ENCODE data around the gene KIAA1328. TPM values are rescaled to one million over a fixed set of nuclear protein-coding genes. Genes with fewer than 3 reads are reported as not detected.
"Not testable (repeated sequence)": the region's sequence is repeated elsewhere in the genome, so short reads cannot be mapped to it uniquely, and the experiment has no call there.

KIAA1328 gene
- total RNA-seq, 2 experiments from 2014 or later, result 7.3 to 7.8 TPM

DNA sequence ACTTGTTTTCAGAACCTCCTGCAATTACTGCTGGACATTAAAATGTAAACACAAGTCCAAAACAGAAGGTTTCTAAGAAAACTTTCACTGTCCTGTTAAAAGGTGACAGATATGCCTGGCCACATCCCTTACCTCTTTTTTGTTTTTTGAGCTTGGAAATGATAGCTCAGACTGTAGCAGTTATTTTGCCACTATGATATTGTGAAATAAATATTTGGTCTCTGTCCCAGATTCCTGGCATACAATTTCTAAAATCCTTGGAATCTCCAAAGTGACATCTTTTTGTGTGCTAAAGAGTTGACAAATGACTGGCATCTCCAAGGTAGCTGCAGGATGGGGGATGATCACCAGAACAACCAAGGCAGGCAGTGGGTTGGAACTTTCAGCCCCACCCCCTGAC is 17.0 kb upstream of the KIAA1328 start:
- Mint-ChIP-seq H3K27ac (no peak overlapping the region), H3K4me1 (ENCODE audit: low read depth) (peaks cover 15% of the 10 kb centered on the region), H3K9me3 (no peaks in the 10 kb centered on the region), H3K36me3 (peaks cover 15% of the 10 kb centered on the region), H3K27me3 (no peaks in the 10 kb centered on the region), H3K4me3 (no peak overlapping the region)
- intact Hi-C loops (cut with micrococcal nuclease), result no loop called here
- no peak for DNase-seq
- ChIA-PET POLR2A (interaction anchor here (0.6 kb wide), 1 partner anchor 685 kb away, joined by 3 read pairs; no protein-coding TSS in a partner anchor), CTCF (interaction anchor here (1.3 to 2.5 kb wide), 5 partner anchors 9 to 124 kb away, joined by 3 to 23 read pairs (median 5); no protein-coding TSS in a partner anchor)

DNA sequence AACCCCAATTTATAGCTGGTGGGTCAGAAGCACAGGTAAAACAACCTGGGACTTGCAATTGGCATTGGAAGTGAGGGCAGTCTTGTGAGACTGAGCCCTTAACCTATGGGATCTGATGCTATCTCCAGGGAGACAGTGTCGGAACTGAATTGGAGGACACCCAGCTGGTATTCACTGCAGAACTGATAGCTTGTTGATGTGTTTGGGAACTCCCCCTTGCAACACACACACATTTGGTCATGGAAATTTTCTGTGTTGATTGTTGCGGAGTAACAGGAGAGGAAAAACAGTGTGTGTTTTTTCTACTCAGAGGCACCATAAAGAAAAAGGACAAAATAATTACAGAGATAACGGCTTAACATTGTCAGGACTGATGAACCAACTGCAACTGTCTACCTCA is 16.2 kb upstream of the KIAA1328 start:
- DNase-seq, result no peak
- ChIA-PET CTCF (no interaction called here), POLR2A (no interaction called here)
- intact Hi-C loops (cut with micrococcal nuclease), result no loop called here
- Mint-ChIP-seq H3K9me3 (no peaks in the 10 kb centered on the region), H3K27me3 (no peaks in the 10 kb centered on the region), H3K36me3 (peaks cover 12% of the 10 kb centered on the region), H3K27ac (no peak overlapping the region), H3K4me1 (ENCODE audit: low read depth) (peaks cover 15% of the 10 kb centered on the region), H3K4me3 (no peak overlapping the region)

DNA sequence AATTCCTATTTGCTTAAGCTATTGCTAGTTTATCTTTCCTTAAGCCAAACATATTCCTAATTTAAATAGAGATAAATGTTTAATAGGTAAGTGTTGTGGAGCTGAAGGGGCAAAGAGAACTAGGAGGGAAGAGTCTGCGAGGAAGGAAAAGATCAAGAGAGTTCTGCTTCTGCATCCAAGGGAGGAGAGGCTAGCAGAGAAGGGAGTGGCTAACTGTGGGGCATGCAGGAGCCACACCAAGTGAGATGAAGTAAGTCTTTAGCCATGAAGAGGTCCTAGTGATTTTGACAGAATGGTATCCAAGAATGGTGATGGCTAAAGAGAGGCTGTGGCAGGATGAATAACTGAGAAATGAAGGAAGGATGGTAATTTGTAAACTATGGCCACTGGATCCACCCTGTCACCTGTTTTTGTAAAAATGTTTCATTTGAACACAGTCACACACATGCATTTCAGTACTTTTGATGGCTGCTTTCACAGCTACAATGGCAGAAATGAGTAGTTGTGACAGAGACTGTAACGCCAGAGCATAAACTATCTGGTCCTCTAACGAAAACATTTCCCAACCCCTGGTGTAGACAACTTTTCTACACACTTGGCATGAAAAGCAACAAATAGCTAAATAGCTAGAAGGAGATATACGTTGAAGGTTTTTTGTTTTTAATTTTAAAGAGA is 15.7 kb upstream of the KIAA1328 start:
- peaks cover 15% of the 10 kb centered on the region for H3K4me1 Mint-ChIP-seq (ENCODE audit: low read depth)
- peaks cover 16% of the 10 kb centered on the region for H3K36me3 Mint-ChIP-seq
- intact Hi-C loops (cut with micrococcal nuclease), result no loop called here
- ChIA-PET POLR2A (no interaction called here), CTCF (interaction anchor here (1.7 kb wide), 1 partner anchor 126 kb away, joined by 5 read pairs; no protein-coding TSS in a partner anchor)
- no peak for DNase-seq
- H3K9me3 Mint-ChIP-seq, result no peaks in the 10 kb centered on the region
- no peaks in the 10 kb centered on the region for H3K27me3 Mint-ChIP-seq
- peak overlapping the region; percentile 66 for H3K27ac Mint-ChIP-seq
- H3K4me3 Mint-ChIP-seq, result no peak overlapping the region

DNA sequence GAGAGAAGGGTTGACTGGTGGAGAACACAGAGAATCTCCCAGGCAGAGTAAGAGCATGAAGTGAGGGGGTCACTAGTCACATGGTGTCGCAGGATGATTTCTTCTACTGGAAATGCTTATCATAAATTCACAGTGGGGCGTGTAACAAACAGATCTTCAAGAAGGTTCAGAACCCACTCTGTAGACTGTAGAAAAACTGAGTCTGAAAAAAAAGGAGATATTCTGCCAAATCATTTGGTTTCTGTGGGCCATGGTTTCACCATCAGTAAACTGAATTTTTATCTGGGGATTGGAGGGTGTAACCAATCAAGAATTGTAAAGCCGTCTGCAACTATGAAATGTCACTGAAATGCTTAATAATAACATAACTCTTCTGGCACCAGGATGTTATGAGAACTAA is 15.1 kb upstream of the KIAA1328 start:
- H3K27ac Mint-ChIP-seq, result peak overlapping the region; percentile 66
- no peaks in the 10 kb centered on the region for H3K9me3 Mint-ChIP-seq
- ChIA-PET POLR2A (no interaction called here), CTCF (interaction anchor here (1.7 kb wide), 1 partner anchor 126 kb away, joined by 5 read pairs; no protein-coding TSS in a partner anchor)
- no peaks in the 10 kb centered on the region for H3K27me3 Mint-ChIP-seq
- peaks cover 15% of the 10 kb centered on the region for H3K4me1 Mint-ChIP-seq (ENCODE audit: low read depth)
- no peak overlapping the region for H3K4me3 Mint-ChIP-seq
- intact Hi-C loops (cut with micrococcal nuclease), result no loop called here
- peaks cover 18% of the 10 kb centered on the region for H3K36me3 Mint-ChIP-seq
- no peak for DNase-seq

DNA sequence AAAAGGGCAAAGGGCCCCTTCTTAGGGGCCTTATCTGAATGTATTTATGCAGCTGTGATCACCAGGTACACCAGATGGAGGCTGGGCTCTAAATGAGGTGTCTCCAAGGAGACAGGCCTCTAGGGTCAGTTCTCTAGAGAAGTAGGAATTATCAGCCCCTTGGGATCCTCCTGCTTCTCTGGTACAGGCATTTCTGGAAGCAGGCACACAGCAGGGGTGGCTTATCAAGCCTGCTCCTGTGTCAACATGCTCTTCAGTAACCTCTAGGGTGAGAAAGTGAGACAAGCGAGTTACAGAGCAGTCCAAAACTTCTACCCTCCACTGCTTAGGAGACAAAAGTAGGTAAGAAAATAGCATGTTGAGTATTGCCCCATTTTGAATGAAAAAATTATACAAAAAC is 13.9 kb upstream of the KIAA1328 start:
- Mint-ChIP-seq H3K36me3 (peaks cover 21% of the 10 kb centered on the region), H3K27me3 (no peaks in the 10 kb centered on the region), H3K4me3 (no peak overlapping the region), H3K27ac (no peak overlapping the region), H3K4me1 (ENCODE audit: low read depth) (peaks cover 15% of the 10 kb centered on the region), H3K9me3 (no peaks in the 10 kb centered on the region)
- ChIA-PET POLR2A (no interaction called here), CTCF (interaction anchor here (1.7 kb wide), 1 partner anchor 127 kb away, joined by 5 read pairs; no protein-coding TSS in a partner anchor)
- intact Hi-C loops (cut with micrococcal nuclease), result no loop called here
- no peak for DNase-seq

DNA sequence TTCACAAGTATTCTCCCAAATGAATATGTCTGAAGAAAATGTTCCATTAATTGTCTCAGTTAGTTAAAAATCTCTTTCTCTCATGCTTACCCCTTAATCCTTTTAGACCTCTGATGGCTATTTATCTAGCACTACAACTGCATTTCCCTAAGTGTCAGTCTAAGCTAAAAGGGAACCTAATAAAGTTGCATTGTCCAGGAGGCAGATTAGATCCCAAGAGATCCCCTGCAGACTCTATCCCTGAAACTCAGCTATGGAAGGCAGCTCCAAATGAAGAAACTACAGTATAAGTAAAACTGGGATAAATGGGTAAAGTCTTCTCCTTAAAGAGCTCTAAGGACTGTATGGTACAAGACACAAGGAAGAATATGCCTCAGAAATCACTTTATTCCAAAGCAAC is 12.8 kb upstream of the KIAA1328 start:
- POLR2A ChIA-PET, result interaction anchor here (0.6 kb wide), 1 partner anchor 189 kb away, joined by 3 read pairs; no protein-coding TSS in a partner anchor
- H3K27me3 Mint-ChIP-seq; H3K9me3 Mint-ChIP-seq; CTCF ChIA-PET; H3K27ac Mint-ChIP-seq; DNase-seq; intact Hi-C loops (cut with micrococcal nuclease); H3K4me3 Mint-ChIP-seq: not testable (repeated sequence)
- Mint-ChIP-seq H3K4me1 (ENCODE audit: low read depth) (peaks cover 15% of the 10 kb centered on the region), H3K36me3 (peaks cover 21% of the 10 kb centered on the region)

DNA sequence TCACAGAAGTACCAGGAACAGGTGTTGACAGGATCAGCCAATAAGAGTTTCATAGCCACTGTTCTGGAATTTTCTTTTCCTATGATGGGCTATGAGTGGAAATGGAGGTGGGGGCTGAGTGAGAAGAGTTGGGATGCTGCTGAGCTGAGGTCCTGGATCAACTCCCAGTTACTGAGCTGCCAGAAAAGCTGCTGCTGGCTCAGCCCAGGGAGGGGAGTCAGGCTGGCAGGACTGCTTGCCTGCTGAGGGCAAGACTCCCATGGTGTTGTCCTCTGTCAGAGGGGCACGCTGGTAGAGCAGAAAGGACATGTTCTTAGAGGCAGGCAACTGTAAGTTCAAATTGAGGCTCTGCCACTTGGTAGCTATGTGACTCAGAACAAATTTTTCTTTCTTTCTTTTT is 11.9 kb upstream of the KIAA1328 start:
- intact Hi-C loops (cut with micrococcal nuclease), result no loop called here
- H3K36me3 Mint-ChIP-seq, result peaks cover 21% of the 10 kb centered on the region
- ChIA-PET CTCF (interaction anchor here (0.7 kb wide), 1 partner anchor 1726 kb away, joined by 3 read pairs; no protein-coding TSS in a partner anchor), POLR2A (no interaction called here)
- DNase-seq, result no peak
- no peaks in the 10 kb centered on the region for H3K27me3 Mint-ChIP-seq
- no peak overlapping the region for H3K27ac Mint-ChIP-seq
- no peak overlapping the region for H3K4me3 Mint-ChIP-seq
- H3K4me1 Mint-ChIP-seq (ENCODE audit: low read depth), result peaks cover 15% of the 10 kb centered on the region
- no peaks in the 10 kb centered on the region for H3K9me3 Mint-ChIP-seq

DNA sequence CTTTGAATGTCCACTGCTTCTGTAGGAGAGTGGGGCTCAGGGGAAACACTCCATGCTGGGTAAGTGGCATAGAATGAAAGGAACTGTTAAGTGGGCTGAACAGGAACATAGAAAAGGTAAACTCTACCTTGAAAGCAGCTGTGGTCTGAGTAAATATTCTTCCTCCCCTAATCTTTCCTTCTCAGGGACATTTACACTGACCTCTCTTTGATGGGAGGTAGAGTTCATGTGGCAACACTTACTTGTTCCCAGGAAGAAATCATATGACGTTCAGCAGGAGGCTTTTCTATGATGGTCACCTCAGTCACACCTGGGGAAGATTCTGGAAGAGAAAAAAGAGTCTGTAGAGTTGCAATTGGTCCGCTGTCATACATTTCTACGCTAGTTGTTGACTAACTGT is 10.3 kb upstream of the KIAA1328 start:
- CTCF ChIA-PET, result interaction anchor here (1.3 kb wide), 1 partner anchor 11 kb away, joined by 3 read pairs; no protein-coding TSS in a partner anchor
- H3K36me3 Mint-ChIP-seq, result peaks cover 22% of the 10 kb centered on the region

DNA sequence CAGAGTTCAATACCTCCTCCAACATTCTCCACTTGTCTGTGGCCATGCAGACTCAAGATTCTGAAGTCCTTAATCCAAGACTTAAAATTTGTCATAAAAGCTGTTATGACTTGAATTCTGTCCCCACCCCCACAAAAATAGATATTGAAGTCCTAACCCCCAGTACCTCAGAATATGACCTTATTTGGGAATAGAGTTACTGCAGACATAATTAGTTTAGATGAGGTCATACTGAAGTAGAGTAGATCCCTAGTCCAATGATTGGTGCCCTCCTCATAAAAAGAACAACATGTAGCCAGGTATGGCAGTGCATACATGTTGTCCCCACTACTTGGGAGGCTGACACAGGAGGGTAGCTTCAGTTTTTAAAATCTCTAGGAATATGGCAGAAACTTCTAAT is 9.3 kb upstream of the KIAA1328 start:
- CTCF ChIA-PET, result no interaction called here
- POLR2A ChIA-PET, result no interaction called here
- no peaks in the 10 kb centered on the region for H3K27me3 Mint-ChIP-seq
- no peaks in the 10 kb centered on the region for H3K9me3 Mint-ChIP-seq
- intact Hi-C loops (cut with micrococcal nuclease), result loop anchor here (10.0 kb wide), 1 partner anchor 1325 kb away; the partner anchor contains the start of gene INO80C
- H3K4me1 Mint-ChIP-seq (ENCODE audit: low read depth), result no peaks in the 10 kb centered on the region
- H3K4me3 Mint-ChIP-seq, result no peak overlapping the region
- no peak overlapping the region for H3K27ac Mint-ChIP-seq
- peaks cover 18% of the 10 kb centered on the region for H3K36me3 Mint-ChIP-seq
- no peak for DNase-seq

More for the DNA sequence above, 10.3 kb upstream of the KIAA1328 start:
- POLR2A ChIA-PET, result no interaction called here
- DNase-seq, result no peak
- H3K27ac Mint-ChIP-seq, result no peak overlapping the region
- H3K27me3 Mint-ChIP-seq, result no peaks in the 10 kb centered on the region
- H3K4me3 Mint-ChIP-seq, result no peak overlapping the region
- intact Hi-C loops (cut with micrococcal nuclease), result no loop called here
- H3K9me3 Mint-ChIP-seq, result no peaks in the 10 kb centered on the region
- peaks cover 8% of the 10 kb centered on the region for H3K4me1 Mint-ChIP-seq (ENCODE audit: low read depth)

DNA sequence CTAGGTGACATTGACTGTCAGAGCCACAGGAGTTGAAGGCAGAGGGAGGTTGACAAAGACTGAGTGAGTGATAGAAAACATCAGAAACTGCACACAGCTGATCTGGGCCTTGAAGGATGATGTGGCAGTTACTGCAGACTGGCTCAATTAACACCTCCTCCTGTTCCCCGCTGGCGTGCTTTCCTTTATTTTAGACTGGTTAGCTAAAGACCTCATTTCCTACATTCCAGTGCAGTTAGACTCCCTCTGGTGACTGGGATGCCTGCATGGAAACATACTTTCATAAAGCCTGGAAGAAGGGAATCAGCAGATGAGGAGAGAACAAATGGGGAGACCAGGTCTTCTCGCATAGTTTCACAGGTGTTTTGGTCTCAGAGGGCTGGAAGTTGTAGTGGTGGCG is 7.2 kb upstream of the KIAA1328 start:
- Mint-ChIP-seq H3K9me3 (no peaks in the 10 kb centered on the region), H3K4me3 (no peak overlapping the region), H3K27me3 (no peaks in the 10 kb centered on the region), H3K36me3 (peaks cover 17% of the 10 kb centered on the region), H3K27ac (no peak overlapping the region), H3K4me1 (ENCODE audit: low read depth) (peaks cover 4% of the 10 kb centered on the region)
- intact Hi-C loops (cut with micrococcal nuclease), result loop anchor here (10.0 kb wide), 1 partner anchor 1327 kb away; the partner anchor contains the start of gene INO80C
- CTCF ChIA-PET, result interaction anchor here (1.4 kb wide), 1 partner anchor 10 kb away, joined by 5 read pairs; no protein-coding TSS in a partner anchor
- POLR2A ChIA-PET, result no interaction called here
- no peak for DNase-seq

DNA sequence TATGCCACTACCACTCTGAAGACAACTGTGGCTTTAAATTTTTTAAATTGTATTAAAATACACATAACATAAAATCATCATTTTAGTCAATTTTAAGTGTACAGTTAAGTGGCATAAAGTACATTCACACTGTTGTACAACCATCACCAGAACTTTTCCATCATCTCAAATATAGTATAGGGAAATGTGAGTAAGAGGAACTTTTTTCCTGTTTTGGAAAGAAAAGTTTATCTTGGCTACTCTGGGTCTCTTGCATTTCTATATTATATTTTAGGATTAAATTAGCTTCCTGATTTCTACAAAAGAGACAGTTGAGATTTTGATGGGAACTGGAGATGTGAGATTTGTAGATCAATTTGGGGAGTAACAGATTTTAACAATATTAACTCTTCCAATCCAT is 3.4 kb upstream of the KIAA1328 start:
- Mint-ChIP-seq H3K9me3 (no peaks in the 10 kb centered on the region), H3K27me3 (no peaks in the 10 kb centered on the region), H3K36me3 (peaks cover 8% of the 10 kb centered on the region), H3K27ac (no peak overlapping the region), H3K4me3 (no peak overlapping the region), H3K4me1 (ENCODE audit: low read depth) (peaks cover 22% of the 10 kb centered on the region)
- no peak for DNase-seq
- CTCF ChIA-PET, result interaction anchor here (1.3 kb wide), 1 partner anchor 15 kb away, joined by 4 read pairs; no protein-coding TSS in a partner anchor
- intact Hi-C loops (cut with micrococcal nuclease), result loop anchor here (10.0 kb wide), 1 partner anchor 1331 kb away; the partner anchor contains the start of gene INO80C
- POLR2A ChIA-PET, result no interaction called here

DNA sequence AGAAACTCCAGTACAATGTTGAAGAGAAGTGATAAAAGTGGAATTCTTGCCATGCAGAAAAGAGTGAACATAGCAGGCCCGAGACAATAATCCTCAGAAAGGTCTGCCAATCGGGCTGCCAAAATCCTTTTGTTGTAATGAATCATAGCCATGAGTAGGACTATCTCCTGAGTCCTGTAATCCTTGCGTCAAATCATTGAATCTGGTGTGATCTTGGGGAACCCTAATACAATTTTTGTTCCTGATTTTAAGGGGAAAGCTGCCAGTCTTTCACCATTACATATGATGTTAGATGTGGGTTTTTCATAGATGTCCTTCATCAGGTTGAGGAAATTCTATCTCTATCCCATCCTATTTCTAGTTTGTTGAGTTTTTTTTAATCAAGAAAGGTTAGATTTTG is 2.4 kb upstream of the KIAA1328 start:
- POLR2A ChIA-PET, result no interaction called here
- CTCF ChIA-PET, result interaction anchor here (1.3 kb wide), 1 partner anchor 16 kb away, joined by 4 read pairs; no protein-coding TSS in a partner anchor
- intact Hi-C loops (cut with micrococcal nuclease), result loop anchor here (10.0 kb wide), 1 partner anchor 1332 kb away; the partner anchor contains the start of gene INO80C

More for the DNA sequence above, 2.4 kb upstream of the KIAA1328 start:
- Mint-ChIP-seq H3K27me3 (no peaks in the 10 kb centered on the region), H3K4me1 (ENCODE audit: low read depth) (peaks cover 32% of the 10 kb centered on the region), H3K4me3 (no peak overlapping the region), H3K27ac (no peak overlapping the region), H3K9me3 (no peaks in the 10 kb centered on the region), H3K36me3 (peaks cover 8% of the 10 kb centered on the region)
- no peak for DNase-seq

Data from activated CD4-positive, alpha-beta memory T cell treated with anti-CD3 and anti-CD28 coated beads for 36 hours (primary cell).